ENCODE data around the gene NDUFAF4. TPM values are rescaled to one million over a fixed set of nuclear protein-coding genes. Genes with fewer than 3 reads are reported as not detected.

NDUFAF4 gene
- total and polyA plus RNA-seq, 2 of the 13 experiments (the other 11 are each of a cell fraction or from before 2014, with no cell fraction given) = 41.3 to 59.7 TPM

DNA sequence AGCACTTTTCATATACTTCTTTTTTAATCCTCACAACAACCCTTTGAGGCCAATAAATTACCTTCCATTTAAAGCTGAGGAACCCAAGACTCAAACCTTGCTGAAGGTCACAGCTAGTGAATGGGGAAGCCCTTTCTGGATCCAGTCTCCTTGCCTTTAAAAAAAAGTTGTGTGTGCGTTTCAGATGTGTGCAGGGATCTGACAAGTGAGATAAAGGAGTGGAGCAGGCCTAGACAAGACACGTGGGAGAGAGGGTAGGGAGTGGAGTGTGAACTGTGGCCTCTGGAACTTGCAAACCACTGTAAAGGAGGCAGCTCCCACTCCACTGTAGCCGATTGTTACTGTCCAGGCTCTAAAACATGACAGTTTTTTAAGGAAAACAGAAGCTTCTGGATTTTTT is 28.7 kb upstream of the NDUFAF4 start:
- H3K79me2 ChIP-seq (ENCODE audit: insufficient read depth, low read length) = no peaks in the 10 kb centered on the region
- no peaks in the 10 kb centered on the region for H3K36me3 ChIP-seq (replicated peaks in 1 of 2; ENCODE audit: control insufficient read depth in 1 of 2, insufficient read depth in 2 of 2, low read length in 2 of 2)
- no peaks in the 10 kb centered on the region for H3K9me3 ChIP-seq (ENCODE audit: low read length)
- DNase-seq (ENCODE audit: low spot score) = no peak
- in situ Hi-C loops (cut with HindIII; ENCODE audit: extremely low pct_ligation_motif_present, low pct_unique_long_range_greater_than_20kb) (no loop called here), intact Hi-C loops (cut with micrococcal nuclease; ENCODE audit: unreplicated experiment) (no loop called here)
- 0% methylated on average over 3 of the region's 3 CpGs for WGBS (ENCODE audit: low lambda C conversion rate)
- no TSS peak for BruUV-seq (replicated peaks)
- H3K4me1 ChIP-seq (ENCODE audit: insufficient read depth, low read length) = peaks cover 9% of the 10 kb centered on the region
- ChIA-PET CTCF (ENCODE audit: low intra/inter-chr PET ratio, low total read pairs) (no interaction called here), POLR2A (no interaction called here)
- H3K4me3 ChIP-seq (replicated peaks in 1 of 3; ENCODE audit: insufficient read depth in 1 of 3, low read depth in 2 of 3, low read length in 3 of 3) = no peak overlapping the region
- no peaks in the 10 kb centered on the region for H3K27me3 ChIP-seq (ENCODE audit: control insufficient read depth in 1 of 2, insufficient read depth in 2 of 2, low read length in 2 of 2)
- FAIRE-seq = no peak
- H3K9ac ChIP-seq (ENCODE audit: insufficient read depth, low read depth, low read length) = no peak overlapping the region
- no peak overlapping the region for H2AFZ ChIP-seq (ENCODE audit: low read length)
- ATAC-seq = no peak
- no peaks in the 10 kb centered on the region for H4K20me1 ChIP-seq (ENCODE audit: insufficient read depth, low read length)
- H3K4me2 ChIP-seq (ENCODE audit: low read depth, low read length) = no peak overlapping the region
- TF ChIP-seq NFKB2 (CRISPR knock-in tag; IDR thresholded peaks at IDR 0.05; ENCODE audit: borderline replicate concordance) (no peak), ZSCAN20 (CRISPR knock-in tag; IDR thresholded peaks at IDR 0.05; ENCODE audit: borderline replicate concordance) (no peak), ZMYM3 (CRISPR knock-in tag; IDR thresholded peaks at IDR 0.05) (no peak)
- TF ChIP-seq, protein P1, sequence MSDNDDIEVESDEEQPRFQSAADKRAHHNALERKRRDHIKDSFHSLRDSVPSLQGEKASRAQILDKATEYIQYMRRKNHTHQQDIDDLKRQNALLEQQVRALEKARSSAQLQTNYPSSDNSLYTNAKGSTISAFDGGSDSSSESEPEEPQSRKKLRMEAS (IDR thresholded peaks at IDR 0.05) = 0 out of 2 replicates have a peak, but pooled peaks have one; percentile 21
- no peak overlapping the region for H3K27ac ChIP-seq (ENCODE audit: extremely low read length, insufficient read depth, low read length)

- 0 out of 2 replicates have a peak, but pooled peaks have one; percentile 15 for TF ChIP-seq YEATS4 (CRISPR knock-in tag; IDR thresholded peaks at IDR 0.05; ENCODE audit: borderline replicate concordance)
- TF ChIP-seq NR2F2 (IDR thresholded peaks at IDR 0.05; ENCODE audit: borderline replicate concordance, low read depth) = no peak
- H4K20me1 ChIP-seq (ENCODE audit: insufficient read depth, low read length) = no peaks in the 10 kb centered on the region
- peak overlapping the region; percentile 51; the same call in 1 of the 2 replicates for H3K9ac ChIP-seq (ENCODE audit: insufficient read depth, low read depth, low read length)
- no peak for DNase-seq (ENCODE audit: low spot score)
- ChIA-PET CTCF (ENCODE audit: low intra/inter-chr PET ratio, low total read pairs) (no interaction called here), POLR2A (no interaction called here)
- intact Hi-C loops (cut with micrococcal nuclease; ENCODE audit: unreplicated experiment) = no loop called here
- no TSS peak for BruUV-seq (replicated peaks)
- peak overlapping the region; percentile 97 for H3K4me2 ChIP-seq (ENCODE audit: low read depth, low read length)
- H3K27ac ChIP-seq (ENCODE audit: extremely low read length, insufficient read depth, low read length) = no peak overlapping the region
- H2AFZ ChIP-seq (ENCODE audit: low read length) = no peak overlapping the region
- H3K9me3 ChIP-seq (ENCODE audit: low read length) = no peaks in the 10 kb centered on the region
- FAIRE-seq = no peak
- peak overlapping the region; percentile 60 to 86 (median 73); a peak in 5 of 6 replicates for H3K4me3 ChIP-seq (replicated peaks in 1 of 3; ENCODE audit: insufficient read depth in 1 of 3, low read depth in 2 of 3, low read length in 3 of 3)
- in situ Hi-C loops (cut with HindIII; ENCODE audit: extremely low pct_ligation_motif_present, low pct_unique_long_range_greater_than_20kb) = no loop called here
- peaks cover 9% of the 10 kb centered on the region for H3K4me1 ChIP-seq (ENCODE audit: insufficient read depth, low read length)
- WGBS (ENCODE audit: low lambda C conversion rate) = 51% methylated on average over 8 of the region's 8 CpGs
- no peak for ATAC-seq
- H3K79me2 ChIP-seq (ENCODE audit: insufficient read depth, low read length) = no peaks in the 10 kb centered on the region
- no peaks in the 10 kb centered on the region for H3K27me3 ChIP-seq (ENCODE audit: control insufficient read depth in 1 of 2, insufficient read depth in 2 of 2, low read length in 2 of 2)
- no peaks in the 10 kb centered on the region for H3K36me3 ChIP-seq (replicated peaks in 1 of 2; ENCODE audit: control insufficient read depth in 1 of 2, insufficient read depth in 2 of 2, low read length in 2 of 2)
These were observed 27.6 kb upstream of the NDUFAF4 start for GRCh38 chr6:96925290-96925687.

Data from HepG2 (cell line).